Gastroesophageal sphincter (tissue), 4 donors: ENCODE measurements around the gene SOWAHB. TPM values are rescaled to one million over a fixed set of nuclear protein-coding genes. Genes with fewer than 3 reads are reported as not detected.

Source experiments
- ATAC-seq: fragments of 150-250 bp; one replicate; pipeline ENCODE4 v1.9.1; 2016; ENCODE audit warnings: mild to moderate bottlenecking, moderate library complexity
- H3K27ac ChIP-seq, 4 donors: fragments of 200-600 bp; sonication (generic) in 3 of 4; 1 replicate in 3 of 4; 2 replicates in 1 of 4; pipeline ENCODE4 v1.5.1; 2016 to 2019
- H3K27me3 ChIP-seq: fragments of 200-600 bp; sonication (generic); one replicate; pipeline ENCODE4 v1.5.1; 2019
- H3K36me3 ChIP-seq, 2 donors: fragments of 200-600 bp; sonication (generic); one replicate each; pipeline ENCODE4 v1.5.1; 2019; ENCODE audit warnings: control low read depth in 1 of 2
- H3K4me1 ChIP-seq, 3 donors: fragments of 200-600 bp; sonication (generic); 1 replicate in 2 of 3; 2 replicates in 1 of 3; pipeline ENCODE4 v1.5.1; 2016 to 2019; ENCODE audit warnings: control low read depth in 2 of 3
- H3K4me3 ChIP-seq, 2 donors: fragments of 200-600 bp; sonication (generic); one replicate each; pipeline ENCODE4 v1.5.1; 2019; ENCODE audit warnings: mild to moderate bottlenecking in 1 of 2, moderate library complexity in 1 of 2
- H3K9me3 ChIP-seq, 3 donors: fragments of 200-600 bp; sonication (generic); one replicate each; pipeline ENCODE4 v1.5.1; 2017 to 2019; ENCODE audit warnings: control low read depth in 2 of 3
- EP300 ChIP-seq: sonication (generic); formaldehyde crosslinking; IDR thresholded peaks from one replicate; pipeline ENCODE4 v1.6.1; 2017; ENCODE audit warnings: antibody characterized with exemption, mild to moderate bottlenecking
- POLR2A ChIP-seq, 2 donors: fragments of 450-650 bp; IDR thresholded peaks; one replicate each; pipeline ENCODE4 v1.6.1; 2017; ENCODE audit warnings: antibody characterized with exemption in 2 of 2, mild to moderate bottlenecking in 2 of 2, moderate library complexity in 1 of 2
- POLR2AphosphoS5 ChIP-seq: sonication (generic); formaldehyde crosslinking; IDR thresholded peaks from one replicate; pipeline ENCODE4 v1.6.1; 2017; ENCODE audit warnings: antibody characterized with exemption
- WGBS, 2 donors: methylation state at CpG; one replicate each; pipeline ENCODE4 v1.1.5; 2018; ENCODE audit warnings: low coverage in 1 of 2; 5-methylcytosine and 5-hydroxymethylcytosine counted together
- total RNA-seq, 4 donors: library from RNA; depleted of rRNA; stranded (reverse); fragments of >200 nt; gene quantifications; one replicate each; pipeline ENCODE4 v1.1.0, GENCODE V29; 2016
- TF ChIP-seq, protein P1 (sequence below), 4 experiments: fragments of 200-600 bp in 2 of 4; fragments of 450-650 bp in 2 of 4; sonication (generic) in 1 of 4; IDR thresholded peaks; one replicate each; pipeline ENCODE4 v1.5.1; 2017 to 2019; ENCODE audit warnings: antibody characterized with exemption in 4 of 4, mild to moderate bottlenecking in 2 of 4, moderate library complexity in 2 of 4

The SOWAHB gene
- total RNA-seq, 4 donors from 2014 or later = 0.62 to 1.8 TPM; not detected in 2

- Histone ChIP-seq H3K4me1 (no peaks in the 10 kb centered on the region), H3K36me3 (no peaks in the 10 kb centered on the region), H3K4me3 (no peak overlapping the region), H3K9me3 (no peaks in the 10 kb centered on the region), H3K27me3 (peaks cover 10% of the 10 kb centered on the region), H3K27ac (no peak overlapping the region)
- TF ChIP-seq POLR2A (IDR thresholded peaks at IDR 0.05) = no peak
- no peak for TF ChIP-seq EP300
- TF ChIP-seq POLR2AphosphoS5 = no peak
- TF ChIP-seq, protein P1, sequence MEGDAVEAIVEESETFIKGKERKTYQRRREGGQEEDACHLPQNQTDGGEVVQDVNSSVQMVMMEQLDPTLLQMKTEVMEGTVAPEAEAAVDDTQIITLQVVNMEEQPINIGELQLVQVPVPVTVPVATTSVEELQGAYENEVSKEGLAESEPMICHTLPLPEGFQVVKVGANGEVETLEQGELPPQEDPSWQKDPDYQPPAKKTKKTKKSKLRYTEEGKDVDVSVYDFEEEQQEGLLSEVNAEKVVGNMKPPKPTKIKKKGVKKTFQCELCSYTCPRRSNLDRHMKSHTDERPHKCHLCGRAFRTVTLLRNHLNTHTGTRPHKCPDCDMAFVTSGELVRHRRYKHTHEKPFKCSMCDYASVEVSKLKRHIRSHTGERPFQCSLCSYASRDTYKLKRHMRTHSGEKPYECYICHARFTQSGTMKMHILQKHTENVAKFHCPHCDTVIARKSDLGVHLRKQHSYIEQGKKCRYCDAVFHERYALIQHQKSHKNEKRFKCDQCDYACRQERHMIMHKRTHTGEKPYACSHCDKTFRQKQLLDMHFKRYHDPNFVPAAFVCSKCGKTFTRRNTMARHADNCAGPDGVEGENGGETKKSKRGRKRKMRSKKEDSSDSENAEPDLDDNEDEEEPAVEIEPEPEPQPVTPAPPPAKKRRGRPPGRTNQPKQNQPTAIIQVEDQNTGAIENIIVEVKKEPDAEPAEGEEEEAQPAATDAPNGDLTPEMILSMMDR (IDR thresholded peaks at IDR 0.05) = no peak
- WGBS, 2 donors = 94% methylated on average over 3 of the region's 5 CpGs; no CpG with 5 or more reads in 1 of the 2 donors
- ATAC-seq = no peak
Measured at GRCh38 chr4:76886214-76886613, 11.7 kb downstream of the SOWAHB start.

- ATAC-seq = no peak
- 64 to 70% methylated on average over 8 of the region's 8 CpGs for WGBS, 2 donors
- Histone ChIP-seq H3K36me3 (no peaks in the 10 kb centered on the region), H3K27me3 (peaks cover under 1% of the 10 kb centered on the region), H3K4me3 (no peak overlapping the region), H3K4me1 (no peaks in the 10 kb centered on the region), H3K9me3 (no peaks in the 10 kb centered on the region), H3K27ac (no peak overlapping the region)
- TF ChIP-seq, protein P1 (IDR thresholded peaks at IDR 0.05) = no peak
- TF ChIP-seq POLR2AphosphoS5 (no peak), EP300 (no peak), POLR2A (IDR thresholded peaks at IDR 0.05) (no peak)
Measured at GRCh38 chr4:76883147-76883546, 14.8 kb downstream of the SOWAHB start.

- ATAC-seq = no peak
- Histone ChIP-seq H3K27me3 (peaks cover 4% of the 10 kb centered on the region), H3K4me3 (no peak overlapping the region), H3K4me1 (no peaks in the 10 kb centered on the region), H3K9me3 (no peaks in the 10 kb centered on the region), H3K36me3 (no peaks in the 10 kb centered on the region), H3K27ac (no peak overlapping the region)
- no peak for TF ChIP-seq POLR2AphosphoS5
- no peak for TF ChIP-seq EP300
- TF ChIP-seq POLR2A (IDR thresholded peaks at IDR 0.05) = no peak
- TF ChIP-seq, protein P1 (IDR thresholded peaks at IDR 0.05) = no peak
- WGBS, 2 donors = 82 to 100% methylated on average over 2 of the region's 2 CpGs
Measured at GRCh38 chr4:76882630-76883029, 15.3 kb downstream of the SOWAHB start.

DNA sequence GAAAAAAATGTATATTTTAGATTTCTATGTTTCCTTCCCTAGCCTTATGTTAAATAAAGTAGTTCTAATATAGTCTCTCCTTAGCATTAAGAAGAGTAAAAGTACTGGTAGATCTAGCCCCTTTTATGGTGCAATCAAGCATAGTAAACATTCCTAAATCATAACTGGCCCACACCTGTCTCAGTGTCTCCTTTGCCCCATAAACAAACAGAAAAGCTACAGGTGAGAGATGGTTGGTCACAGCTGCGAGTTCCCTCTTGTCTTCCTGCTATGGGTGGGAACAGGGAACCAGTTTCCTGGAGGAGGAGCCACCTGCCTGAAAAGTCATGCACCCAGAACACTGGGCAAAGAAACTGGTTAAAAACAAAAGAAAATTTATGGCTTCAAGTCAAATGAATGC, 16.6 kb downstream of the SOWAHB start:
- 50 to 83% methylated on average over 1 of the region's 1 CpG for WGBS, 2 donors

More for the DNA sequence above, 16.6 kb downstream of the SOWAHB start:
- no peak overlapping the region for H3K4me3 ChIP-seq
- no peaks in the 10 kb centered on the region for H3K4me1 ChIP-seq
- H3K36me3 ChIP-seq = no peaks in the 10 kb centered on the region
- H3K27ac ChIP-seq = no peak overlapping the region
- peaks cover 4% of the 10 kb centered on the region for H3K27me3 ChIP-seq
- TF ChIP-seq EP300 (no peak), POLR2AphosphoS5 (no peak), POLR2A (IDR thresholded peaks at IDR 0.05) (no peak)
- TF ChIP-seq, protein P1 (IDR thresholded peaks at IDR 0.05) = no peak
- no peak for ATAC-seq
- H3K9me3 ChIP-seq = no peaks in the 10 kb centered on the region
